HepG2 (cell line): Measurements from ENCODE around the gene PNKP. TPM values are rescaled to one million over a fixed set of nuclear protein-coding genes. Genes with fewer than 3 reads are reported as not detected.

Source experiments
- CEBPG ChIP-seq: IDR thresholded peaks from 2 replicates; pipeline ENCODE4 v1.6.1; 2016
- EZH2 ChIP-seq: conservative IDR thresholded peaks from 2 replicates; pipeline ENCODE4 v1.6.1; 2012; ENCODE audit warnings: mild to moderate bottlenecking, low read depth, low read length, moderate library complexity
- FOSL2 ChIP-seq: sonication (generic); formaldehyde crosslinking; IDR thresholded peaks from 2 replicates; pipeline ENCODE4 v1.4.0; 2020; ENCODE audit warnings: missing genetic modification reagents
- HNRNPH1 ChIP-seq: fragments of 200-400 bp; formaldehyde crosslinking; optimal IDR thresholded peaks from 2 replicates; pipeline ENCODE3; 2017; ENCODE audit warnings: mild to moderate bottlenecking, low read depth, low read length
- MYC ChIP-seq: sonication (generic); formaldehyde crosslinking; IDR thresholded peaks from 2 replicates; pipeline ENCODE4 v1.9.0; 2021; ENCODE audit warnings: missing genetic modification reagents, borderline replicate concordance
- RFXAP ChIP-seq: sonication (generic); formaldehyde crosslinking; IDR thresholded peaks from 2 replicates; pipeline ENCODE4 v1.4.0; 2020; ENCODE audit warnings: missing genetic modification reagents, borderline replicate concordance
- SPEN ChIP-seq: sonication (generic); formaldehyde crosslinking; IDR thresholded peaks from 2 replicates; pipeline ENCODE4 v1.5.1; 2020; ENCODE audit warnings: low read depth, mild to moderate bottlenecking, missing genetic modification reagents
- TBL1XR1 ChIP-seq: fragments of 150-350 bp; IDR thresholded peaks from 2 replicates; pipeline ENCODE4 v1.6.1; 2014; ENCODE audit warnings: borderline replicate concordance, low read length; ENCODE audit not compliant: partially characterized antibody
- TEF ChIP-seq: sonication (generic); formaldehyde crosslinking; IDR thresholded peaks from 2 replicates; pipeline ENCODE4 v1.5.0; 2020; ENCODE audit warnings: missing genetic modification reagents
- YEATS4 ChIP-seq: sonication (generic); formaldehyde crosslinking; IDR thresholded peaks from 2 replicates; pipeline ENCODE4 v1.4.0; 2020; ENCODE audit warnings: missing genetic modification reagents, borderline replicate concordance
- ZBTB4 ChIP-seq: sonication (generic); formaldehyde crosslinking; IDR thresholded peaks from 2 replicates; pipeline ENCODE4 v1.4.0; 2020; ENCODE audit warnings: missing genetic modification reagents, mild to moderate bottlenecking, borderline replicate concordance
- ZNF709 ChIP-seq: sonication (generic); formaldehyde crosslinking; IDR thresholded peaks from 2 replicates; pipeline ENCODE4 v1.5.0; 2020; ENCODE audit warnings: mild to moderate bottlenecking, missing genetic modification reagents
- ZNF781 ChIP-seq: sonication (generic); formaldehyde crosslinking; IDR thresholded peaks from 2 replicates; pipeline ENCODE4 v1.5.1; 2020; ENCODE audit warnings: borderline replicate concordance, mild to moderate bottlenecking, missing genetic modification reagents; ENCODE audit errors: not compliant biosample characterization
- polyA plus RNA-seq, 8 experiments: library from polyadenylated mRNA; depleted of rRNA in 3 of 8; stranded (reverse) in 7 of 8; unstranded in 1 of 8; fragments of >200 nt; fragmentation: Illumina TruSeq in 4 of 8; extraction: Trizol in 4 of 8; gene quantifications; 2 replicates each; pipeline versions ENCODE4 v1.2.1 to v1.2.3, GENCODE V29; 2011 to 2016; ENCODE audit warnings: low read depth in 4 of 8, missing spikeins in 1 of 8, mixed read lengths in 1 of 8; ENCODE audit not compliant: insufficient read depth in 1 of 8
- total RNA-seq, 5 experiments: library from RNA; depleted of rRNA; stranded (reverse); fragments of >200 nt; fragmentation: Illumina TruSeq; extraction: Trizol; gene quantifications; 2 replicates each; pipeline ENCODE4 v1.2.3, GENCODE V29; 2016; ENCODE audit warnings: low read depth in 1 of 5
- TF ChIP-seq, protein P1 (sequence below): sonication (generic); formaldehyde crosslinking; conservative IDR thresholded peaks from 2 replicates; pipeline ENCODE4 v1.4.0; 2020; ENCODE audit warnings: missing genetic modification reagents
- TF ChIP-seq, protein P2 (sequence below): sonication (generic); formaldehyde crosslinking; conservative IDR thresholded peaks from 2 replicates; pipeline ENCODE4 v1.4.0; 2020; ENCODE audit warnings: mild to moderate bottlenecking, missing genetic modification reagents, moderate library complexity
- TF ChIP-seq, protein P3 (sequence below): IDR thresholded peaks from 2 replicates; pipeline ENCODE4 v1.6.1; 2012; ENCODE audit warnings: low read depth, low read length, improper control_type of control experiment

The PNKP gene
- total and polyA plus RNA-seq, 2 of the 13 experiments (the other 11 are each of a cell fraction or from before 2014, with no cell fraction given) = 12.7 to 27.1 TPM

DNA sequence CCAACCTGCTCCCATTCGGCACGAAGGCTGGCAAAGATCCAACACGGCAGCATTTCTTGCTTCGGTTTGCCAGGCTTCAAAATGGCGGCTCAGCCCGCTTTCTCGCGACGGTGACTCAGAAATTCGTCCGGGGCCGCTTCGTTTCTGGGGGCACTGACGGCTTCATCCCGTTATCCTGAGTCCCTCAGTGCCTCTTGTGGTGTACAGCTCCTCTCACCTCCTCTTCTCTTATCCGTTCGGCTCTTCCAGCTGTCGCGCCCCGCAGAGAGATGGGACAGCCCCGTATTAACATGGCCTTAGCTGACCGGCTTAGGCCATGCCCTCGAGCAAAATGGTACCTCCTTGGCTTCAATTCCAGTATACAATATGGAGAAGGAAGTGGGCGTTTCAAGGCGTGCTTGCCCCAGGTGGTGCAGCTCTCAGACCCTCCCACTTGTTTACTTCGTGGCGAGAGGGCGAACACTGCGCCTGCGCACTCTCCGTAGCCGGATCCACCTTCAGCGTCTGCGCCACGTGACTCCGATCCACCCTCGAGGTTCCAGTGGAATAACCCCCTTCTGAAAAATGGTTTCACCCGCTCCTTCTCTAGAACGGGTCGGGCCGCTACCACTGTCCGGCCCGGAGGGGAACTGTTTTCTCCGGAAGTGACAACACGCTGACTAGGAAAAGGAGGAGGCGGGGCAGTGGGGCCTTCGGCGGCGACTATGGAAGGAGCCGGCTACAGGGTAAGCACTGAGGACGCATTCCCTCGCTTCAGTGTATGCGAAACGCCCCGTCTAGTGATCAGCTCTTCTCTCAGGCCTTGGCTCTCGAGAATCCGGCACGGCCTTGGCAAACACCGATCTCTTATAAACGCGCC is 9.9 kb upstream of the PNKP start, which contains the start of the genes AKT1S1 and TBC1D17 (continued):
- TF ChIP-seq MYC (CRISPR knock-in tag) (peak; percentile 86), HNRNPH1 (peak; percentile 35), RFXAP (CRISPR knock-in tag) (no peak), FOSL2 (CRISPR knock-in tag) (peak; percentile 42; the same call in 1 of the 2 replicates), EZH2 (no peak), TEF (CRISPR knock-in tag) (no peak), TBL1XR1 (no peak), ZNF781 (CRISPR knock-in tag) (no peak), SPEN (CRISPR knock-in tag) (peak; percentile 25; the same call in 1 of the 2 replicates), ZNF709 (CRISPR knock-in tag) (peak; percentile 26; the same call in 1 of the 2 replicates), CEBPG (CRISPR knock-in tag) (0 out of 2 replicates have a peak, but pooled peaks have one; percentile 6), YEATS4 (CRISPR knock-in tag) (no peak), ZBTB4 (CRISPR knock-in tag) (no peak)
- TF ChIP-seq, protein P1, sequence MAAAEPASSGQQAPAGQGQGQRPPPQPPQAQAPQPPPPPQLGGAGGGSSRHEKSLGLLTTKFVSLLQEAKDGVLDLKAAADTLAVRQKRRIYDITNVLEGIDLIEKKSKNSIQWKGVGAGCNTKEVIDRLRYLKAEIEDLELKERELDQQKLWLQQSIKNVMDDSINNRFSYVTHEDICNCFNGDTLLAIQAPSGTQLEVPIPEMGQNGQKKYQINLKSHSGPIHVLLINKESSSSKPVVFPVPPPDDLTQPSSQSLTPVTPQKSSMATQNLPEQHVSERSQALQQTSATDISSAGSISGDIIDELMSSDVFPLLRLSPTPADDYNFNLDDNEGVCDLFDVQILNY = no peak; the same call in 1 of the 2 replicates
- TF ChIP-seq, protein P2, sequence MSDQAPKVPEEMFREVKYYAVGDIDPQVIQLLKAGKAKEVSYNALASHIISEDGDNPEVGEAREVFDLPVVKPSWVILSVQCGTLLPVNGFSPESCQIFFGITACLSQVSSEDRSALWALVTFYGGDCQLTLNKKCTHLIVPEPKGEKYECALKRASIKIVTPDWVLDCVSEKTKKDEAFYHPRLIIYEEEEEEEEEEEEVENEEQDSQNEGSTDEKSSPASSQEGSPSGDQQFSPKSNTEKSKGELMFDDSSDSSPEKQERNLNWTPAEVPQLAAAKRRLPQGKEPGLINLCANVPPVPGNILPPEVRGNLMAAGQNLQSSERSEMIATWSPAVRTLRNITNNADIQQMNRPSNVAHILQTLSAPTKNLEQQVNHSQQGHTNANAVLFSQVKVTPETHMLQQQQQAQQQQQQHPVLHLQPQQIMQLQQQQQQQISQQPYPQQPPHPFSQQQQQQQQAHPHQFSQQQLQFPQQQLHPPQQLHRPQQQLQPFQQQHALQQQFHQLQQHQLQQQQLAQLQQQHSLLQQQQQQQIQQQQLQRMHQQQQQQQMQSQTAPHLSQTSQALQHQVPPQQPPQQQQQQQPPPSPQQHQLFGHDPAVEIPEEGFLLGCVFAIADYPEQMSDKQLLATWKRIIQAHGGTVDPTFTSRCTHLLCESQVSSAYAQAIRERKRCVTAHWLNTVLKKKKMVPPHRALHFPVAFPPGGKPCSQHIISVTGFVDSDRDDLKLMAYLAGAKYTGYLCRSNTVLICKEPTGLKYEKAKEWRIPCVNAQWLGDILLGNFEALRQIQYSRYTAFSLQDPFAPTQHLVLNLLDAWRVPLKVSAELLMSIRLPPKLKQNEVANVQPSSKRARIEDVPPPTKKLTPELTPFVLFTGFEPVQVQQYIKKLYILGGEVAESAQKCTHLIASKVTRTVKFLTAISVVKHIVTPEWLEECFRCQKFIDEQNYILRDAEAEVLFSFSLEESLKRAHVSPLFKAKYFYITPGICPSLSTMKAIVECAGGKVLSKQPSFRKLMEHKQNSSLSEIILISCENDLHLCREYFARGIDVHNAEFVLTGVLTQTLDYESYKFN (CRISPR knock-in tag) = no peak
- TF ChIP-seq, protein P3, sequence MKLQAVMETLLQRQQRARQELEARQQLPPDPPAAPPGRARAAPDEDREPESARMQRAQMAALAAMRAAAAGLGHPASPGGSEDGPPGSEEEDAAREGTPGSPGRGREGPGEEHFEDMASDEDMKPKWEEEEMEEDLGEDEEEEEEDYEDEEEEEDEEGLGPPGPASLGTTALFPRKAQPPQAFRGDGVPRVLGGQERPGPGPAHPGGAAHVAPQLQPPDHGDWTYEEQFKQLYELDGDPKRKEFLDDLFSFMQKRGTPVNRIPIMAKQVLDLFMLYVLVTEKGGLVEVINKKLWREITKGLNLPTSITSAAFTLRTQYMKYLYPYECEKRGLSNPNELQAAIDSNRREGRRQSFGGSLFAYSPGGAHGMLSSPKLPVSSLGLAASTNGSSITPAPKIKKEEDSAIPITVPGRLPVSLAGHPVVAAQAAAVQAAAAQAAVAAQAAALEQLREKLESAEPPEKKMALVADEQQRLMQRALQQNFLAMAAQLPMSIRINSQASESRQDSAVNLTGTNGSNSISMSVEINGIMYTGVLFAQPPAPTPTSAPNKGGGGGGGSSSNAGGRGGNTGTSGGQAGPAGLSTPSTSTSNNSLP = no peak
